HG02642 (cell line): ENCODE data around the gene TRIM38.
A peak's percentile ranks its signal among the peaks of the same experiment; 100 is the strongest.
"Not testable (repeated sequence)": the region's sequence is repeated elsewhere in the genome, so short reads cannot be mapped to it uniquely, and the experiment has no call there.

Source experiments
- ATAC-seq: cut with Tn5 transposase; IDR thresholded peaks from one replicate; pipeline ENCODE4 v1.9.1; 2021; ENCODE audit warnings: mild to moderate bottlenecking; ENCODE audit not compliant: unreplicated experiment, poor library complexity

The TRIM38 gene, protein sequence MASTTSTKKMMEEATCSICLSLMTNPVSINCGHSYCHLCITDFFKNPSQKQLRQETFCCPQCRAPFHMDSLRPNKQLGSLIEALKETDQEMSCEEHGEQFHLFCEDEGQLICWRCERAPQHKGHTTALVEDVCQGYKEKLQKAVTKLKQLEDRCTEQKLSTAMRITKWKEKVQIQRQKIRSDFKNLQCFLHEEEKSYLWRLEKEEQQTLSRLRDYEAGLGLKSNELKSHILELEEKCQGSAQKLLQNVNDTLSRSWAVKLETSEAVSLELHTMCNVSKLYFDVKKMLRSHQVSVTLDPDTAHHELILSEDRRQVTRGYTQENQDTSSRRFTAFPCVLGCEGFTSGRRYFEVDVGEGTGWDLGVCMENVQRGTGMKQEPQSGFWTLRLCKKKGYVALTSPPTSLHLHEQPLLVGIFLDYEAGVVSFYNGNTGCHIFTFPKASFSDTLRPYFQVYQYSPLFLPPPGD

DNA sequence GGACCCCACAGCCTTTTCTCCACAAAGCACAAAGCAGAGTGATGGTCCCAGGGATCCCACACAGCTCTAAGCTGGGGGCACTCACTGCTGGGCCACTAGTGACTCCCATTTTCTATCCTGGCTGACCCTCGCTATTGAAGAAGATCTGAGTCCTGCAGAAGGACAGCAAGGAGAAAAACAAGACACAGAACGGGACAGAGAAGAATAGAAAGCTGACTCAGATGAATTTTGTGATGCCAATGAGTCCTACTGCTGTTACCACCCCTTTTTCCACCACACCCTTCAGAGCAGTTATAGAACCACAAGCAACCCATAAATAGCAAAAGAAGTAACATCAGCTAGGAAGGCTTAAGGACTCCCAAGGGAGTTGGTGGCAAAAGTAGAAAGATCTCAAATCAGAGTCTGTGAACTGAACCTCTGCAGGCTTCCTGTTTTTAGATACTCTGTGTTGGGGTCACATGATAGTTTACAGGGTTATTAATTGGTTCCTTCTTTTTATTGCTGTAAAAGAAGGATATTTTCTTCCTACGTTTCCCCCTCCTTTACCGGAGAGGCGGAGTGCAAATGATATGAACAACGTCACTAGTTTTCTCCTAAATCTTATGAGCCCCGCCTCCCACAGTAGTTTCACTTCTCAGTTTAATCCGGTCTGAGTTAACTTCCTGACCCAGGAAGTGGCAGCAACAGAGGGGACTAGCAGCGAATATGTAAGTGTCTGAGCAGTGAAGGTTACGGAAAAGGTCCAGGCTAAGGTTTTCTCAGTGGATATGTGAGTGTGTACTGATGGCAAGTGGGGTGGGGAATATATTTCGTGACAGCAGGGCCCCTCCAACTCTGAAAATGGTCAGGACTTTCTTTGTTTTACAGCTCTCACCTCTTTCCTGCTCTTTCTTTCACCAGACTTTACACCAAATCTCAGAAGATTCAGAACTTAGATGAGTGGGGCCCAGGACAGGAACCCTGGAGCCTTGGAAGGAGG lies at the start of gene TRIM38:
TRIM38 (plus strand) TSS at position 654 of the 979 bp plus-strand sequence. CDS start 3,721 bp downstream, outside the sequence.
- peak; percentile 79 for ATAC-seq

DNA sequence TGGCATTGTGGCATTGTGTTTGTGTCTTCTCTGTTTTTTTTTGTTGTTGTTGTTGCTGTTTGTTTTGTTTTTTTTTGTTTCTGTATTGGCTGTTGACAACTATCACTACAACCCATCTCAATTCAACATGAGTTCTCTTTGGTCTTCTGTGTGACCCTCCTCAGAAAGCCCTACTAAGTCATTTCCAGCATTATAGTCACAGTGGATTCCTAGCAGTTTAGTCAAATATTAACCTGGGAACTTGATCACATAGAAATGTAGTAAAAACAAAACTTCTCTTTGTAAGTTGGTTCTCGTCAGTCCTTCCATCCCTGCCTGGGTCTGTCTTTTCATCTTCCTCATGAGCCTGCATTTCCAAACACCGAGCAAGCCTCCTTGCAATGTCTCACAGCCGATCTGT lies 48.9 kb upstream of the TRIM38 start:
- ATAC-seq = no peak

DNA sequence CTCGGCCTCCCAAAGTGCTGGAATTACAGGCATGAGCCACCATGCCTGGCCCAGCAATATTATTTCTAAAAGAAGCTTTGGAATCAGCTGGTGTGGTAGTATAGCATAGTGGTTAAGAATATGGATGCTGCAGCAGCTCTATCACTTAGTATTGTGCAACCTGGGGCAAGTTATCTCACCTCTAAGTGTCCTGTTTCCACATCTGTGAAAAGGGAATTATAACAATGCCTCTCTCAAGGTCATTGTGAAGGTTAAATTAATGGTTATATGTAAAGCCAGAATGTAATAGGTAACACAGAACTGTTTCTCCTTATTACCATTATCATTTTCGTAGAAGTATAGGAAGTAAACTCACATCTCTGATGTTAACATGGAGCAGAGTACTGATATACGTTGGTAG lies 46.3 kb upstream of the TRIM38 start:
- ATAC-seq = no peak

DNA sequence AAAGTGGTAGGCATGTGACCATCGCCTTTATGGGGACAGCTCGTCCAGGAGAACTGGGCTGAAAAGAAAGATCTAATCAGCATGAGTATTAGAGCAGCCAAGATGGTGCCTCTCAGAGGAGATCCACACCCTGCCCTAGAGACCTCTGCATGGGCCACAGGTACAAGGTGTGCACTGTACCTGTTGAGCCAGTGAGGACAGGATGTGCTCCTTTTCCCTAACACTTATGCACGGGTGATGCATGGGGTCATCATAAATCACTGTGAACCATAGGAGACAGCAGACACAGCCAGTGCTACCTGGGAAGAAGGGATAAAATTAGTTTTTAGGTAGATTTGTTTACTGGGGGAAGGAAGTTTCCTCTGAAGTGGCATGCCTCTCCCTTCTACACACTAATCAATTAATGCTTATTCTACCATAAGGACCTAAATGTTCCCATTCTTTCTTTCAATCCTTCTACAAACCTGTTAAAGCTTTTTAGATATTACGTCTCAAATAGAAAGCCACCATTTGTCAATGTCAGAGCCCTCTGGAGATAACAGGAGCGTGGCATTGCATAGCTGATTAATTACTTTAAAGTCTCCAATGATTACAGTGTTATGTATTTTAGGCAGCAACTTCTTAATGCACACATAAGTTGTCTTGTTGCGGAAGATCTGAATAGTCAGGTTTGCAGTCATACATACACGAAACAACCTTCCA lies 45.7 kb upstream of the TRIM38 start:
- ATAC-seq = no peak

DNA sequence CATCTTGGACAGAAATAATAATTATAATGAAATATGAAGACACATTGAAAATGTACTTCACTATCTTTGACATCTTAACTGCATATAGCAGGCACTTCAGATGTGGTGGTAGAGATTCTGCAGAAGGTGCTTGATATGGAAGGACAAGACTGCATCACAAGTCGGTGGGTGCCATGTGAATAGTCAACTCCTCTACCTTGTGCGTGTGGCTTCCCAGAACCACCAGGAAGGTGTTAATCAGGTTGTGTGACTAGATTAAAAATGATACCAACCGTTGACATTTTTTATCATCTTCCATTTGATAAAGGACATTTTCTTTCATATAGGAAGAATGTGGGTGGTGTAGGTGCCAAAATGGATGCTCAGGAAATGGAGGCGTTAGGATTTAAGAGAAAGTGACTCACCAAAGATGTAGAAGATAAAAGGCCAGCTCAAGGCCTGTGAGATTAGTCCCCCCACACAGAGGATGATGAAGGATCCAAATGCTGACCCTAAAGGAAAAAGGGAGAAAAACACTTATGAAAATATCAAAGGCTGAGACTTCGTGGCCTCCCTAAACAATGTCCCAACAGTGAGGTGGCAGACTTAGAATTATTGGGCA lies 44.4 kb upstream of the TRIM38 start:
- no peak for ATAC-seq

DNA sequence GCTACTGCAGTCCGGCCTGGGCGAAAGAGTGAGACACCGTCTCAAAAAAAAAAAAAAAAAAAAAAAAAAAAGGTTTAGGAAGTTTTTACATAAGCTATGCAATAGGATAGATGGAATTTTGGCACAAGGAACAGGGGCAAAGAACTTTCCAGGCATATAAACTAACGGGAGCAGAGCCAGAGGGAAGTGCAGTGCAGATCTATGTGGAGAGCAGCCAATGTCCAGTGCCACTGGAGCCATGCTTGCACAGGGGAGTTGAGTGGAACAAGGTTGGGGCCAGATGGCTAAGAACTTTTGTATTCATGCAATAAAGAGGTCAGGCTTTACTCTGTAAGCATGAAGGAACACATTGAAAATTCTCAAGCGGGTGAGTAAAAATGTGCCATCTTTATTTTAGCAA lies 42.9 kb upstream of the TRIM38 start:
- ATAC-seq = no peak

DNA sequence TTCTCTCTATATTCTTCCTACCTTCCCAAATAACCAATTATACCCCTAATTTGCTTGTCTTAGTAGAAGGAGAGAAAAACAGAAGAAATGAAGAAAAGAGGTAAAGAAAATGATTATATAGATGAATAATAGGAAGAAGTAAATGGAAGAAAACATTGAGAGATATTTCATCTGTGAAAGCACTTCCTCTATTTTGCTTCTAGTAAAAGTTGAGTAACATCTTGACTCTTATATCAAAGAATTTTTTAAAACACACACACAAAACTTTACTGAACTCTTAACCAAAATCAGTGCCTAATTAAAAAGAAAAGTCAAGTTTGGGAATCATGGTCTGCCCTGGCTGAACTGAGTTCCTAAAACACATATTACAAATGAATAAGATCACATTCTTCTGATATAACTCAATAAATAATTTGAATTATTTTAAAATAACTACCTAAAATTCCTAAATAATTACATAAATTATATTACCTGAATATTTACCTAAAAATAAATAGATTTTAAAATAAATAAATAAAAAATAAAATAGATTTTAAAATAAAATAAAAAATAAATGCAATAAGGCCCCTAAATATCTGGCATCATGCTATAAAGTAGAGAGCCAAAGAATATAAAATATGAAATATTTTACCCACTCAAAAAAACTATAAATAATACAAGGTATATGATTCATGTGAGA lies 40.9 kb upstream of the TRIM38 start:
- no peak for ATAC-seq

DNA sequence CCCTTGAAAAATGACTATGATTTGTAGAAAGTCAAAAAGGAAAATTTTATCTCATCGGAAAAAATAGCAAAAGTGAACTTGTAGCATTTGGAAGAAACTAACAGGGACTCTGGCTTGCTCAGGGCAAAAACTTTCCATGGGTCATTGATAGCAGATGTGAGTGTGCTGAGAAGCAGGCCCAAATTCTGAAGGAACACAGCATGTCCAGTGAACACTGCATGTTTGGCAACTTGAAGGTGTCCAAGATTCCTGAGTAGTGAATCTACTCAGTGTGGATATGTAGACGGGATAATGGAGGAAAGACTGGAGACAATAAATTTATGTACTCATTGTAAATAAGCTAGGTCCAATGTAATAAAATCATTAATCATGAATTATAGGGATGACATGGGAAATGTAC lies 40.3 kb upstream of the TRIM38 start:
- no peak for ATAC-seq

DNA sequence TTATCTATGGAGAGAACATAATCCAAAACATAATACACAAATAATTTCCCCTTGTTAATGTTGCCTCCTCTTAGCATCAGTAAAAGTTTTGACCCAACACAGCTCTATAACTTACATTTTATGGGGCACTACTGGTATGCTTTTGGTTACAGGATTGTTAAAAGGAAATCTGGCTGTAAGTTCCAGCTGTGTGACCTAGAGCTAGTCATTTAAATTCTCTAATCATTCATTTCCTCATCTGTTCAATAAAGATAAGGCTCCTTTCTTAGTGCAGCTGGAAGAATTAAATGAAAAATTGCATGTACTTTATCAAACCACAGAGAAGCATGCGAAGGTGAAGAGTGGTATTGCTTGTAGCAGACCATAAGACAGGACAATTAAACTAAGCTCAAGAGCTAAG lies 36.7 kb upstream of the TRIM38 start:
- ATAC-seq = no peak

DNA sequence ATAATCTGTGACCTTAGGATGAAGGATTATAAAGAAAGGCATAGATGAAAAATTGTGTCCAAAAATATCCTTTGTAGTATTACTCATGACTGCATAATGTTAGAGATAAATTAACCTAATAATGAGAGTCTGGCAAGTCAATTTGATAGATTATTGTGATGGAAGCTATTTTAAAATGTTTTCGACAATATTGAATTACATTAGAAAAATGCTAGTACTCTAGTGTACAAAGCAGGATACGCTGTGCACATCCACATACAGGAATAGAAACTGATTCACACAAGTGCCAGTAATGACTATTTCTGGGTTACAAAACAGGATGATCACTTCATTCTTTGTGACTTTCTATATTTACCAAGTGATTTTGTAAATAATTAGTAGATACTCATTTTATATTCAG lies 35.4 kb upstream of the TRIM38 start:
- no peak for ATAC-seq

DNA sequence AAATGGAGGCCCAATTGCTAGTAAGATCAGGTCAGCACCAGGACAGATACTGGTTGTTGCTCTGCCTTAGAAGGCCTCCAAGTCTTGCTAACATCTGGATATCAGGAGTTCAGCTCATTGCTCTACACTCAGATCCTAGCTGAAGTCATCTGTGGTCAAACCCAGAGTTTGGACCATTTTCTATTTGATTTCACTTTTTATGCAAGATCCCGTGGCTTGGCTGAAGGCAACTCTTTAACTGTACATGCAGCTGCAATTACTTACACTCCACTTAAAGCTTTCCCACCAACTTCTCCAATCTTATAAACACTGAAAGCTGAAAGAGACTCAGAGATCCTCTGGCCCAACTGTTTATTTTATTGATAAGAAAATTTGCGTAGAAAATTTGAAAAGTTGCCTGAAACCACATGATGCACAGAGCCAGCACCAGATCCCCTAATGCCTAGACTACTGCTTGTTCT lies 34.8 kb upstream of the TRIM38 start:
- no peak for ATAC-seq

DNA sequence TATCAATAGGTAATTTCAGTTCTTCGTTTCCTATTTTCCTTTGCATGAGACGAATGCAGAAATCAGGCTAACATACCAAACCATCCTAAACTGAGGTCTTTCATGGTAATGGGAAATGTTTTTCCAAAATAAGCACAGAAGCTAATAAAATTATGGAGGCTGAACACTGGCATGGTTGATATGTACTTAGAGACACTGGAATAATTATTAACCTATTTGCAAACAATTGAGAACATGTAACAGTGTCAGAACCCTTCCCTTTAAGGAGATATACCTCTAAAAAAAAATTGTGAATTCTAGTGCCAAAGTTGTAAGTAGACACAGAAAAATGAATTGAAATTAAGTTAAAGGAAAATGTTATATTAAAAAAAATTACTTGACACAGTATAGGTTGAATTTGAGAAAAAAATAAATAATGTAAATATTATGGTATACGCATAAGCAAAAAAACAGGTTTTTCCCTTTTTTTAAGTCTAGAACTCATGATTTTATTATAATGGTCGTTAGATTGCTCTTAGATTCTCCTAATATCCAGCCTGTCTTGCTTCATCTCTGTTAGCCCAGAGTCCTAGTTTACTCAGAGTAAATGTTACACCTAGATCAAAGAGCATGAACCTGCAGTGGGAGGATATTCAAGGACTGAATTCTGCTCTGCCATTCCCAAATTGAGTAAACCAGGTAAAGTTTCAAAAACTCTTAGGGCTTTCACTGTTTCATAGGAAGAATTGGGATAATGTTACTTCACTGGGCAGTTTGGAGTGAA lies 33.9 kb upstream of the TRIM38 start:
- ATAC-seq = no peak

DNA sequence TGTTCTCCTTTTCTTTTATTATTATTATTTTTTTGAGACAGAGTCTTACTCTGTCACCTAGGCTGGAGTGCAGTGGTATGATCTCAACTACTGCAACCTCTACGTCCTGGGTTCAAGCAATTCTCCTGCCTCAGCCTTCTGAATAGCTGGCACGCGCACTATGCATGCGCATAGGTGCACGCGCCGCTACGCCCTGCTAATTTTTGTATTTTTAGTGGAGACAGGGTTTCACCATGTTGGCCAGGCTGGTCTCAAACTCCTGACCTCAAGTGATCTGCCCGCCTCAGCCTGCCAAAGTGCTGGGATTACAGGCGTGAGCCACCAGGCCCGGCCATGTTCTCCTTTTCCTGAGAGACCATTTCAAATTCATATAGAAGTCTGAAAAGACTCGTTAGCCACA lies 32.8 kb upstream of the TRIM38 start:
- ATAC-seq = not testable (repeated sequence)

DNA sequence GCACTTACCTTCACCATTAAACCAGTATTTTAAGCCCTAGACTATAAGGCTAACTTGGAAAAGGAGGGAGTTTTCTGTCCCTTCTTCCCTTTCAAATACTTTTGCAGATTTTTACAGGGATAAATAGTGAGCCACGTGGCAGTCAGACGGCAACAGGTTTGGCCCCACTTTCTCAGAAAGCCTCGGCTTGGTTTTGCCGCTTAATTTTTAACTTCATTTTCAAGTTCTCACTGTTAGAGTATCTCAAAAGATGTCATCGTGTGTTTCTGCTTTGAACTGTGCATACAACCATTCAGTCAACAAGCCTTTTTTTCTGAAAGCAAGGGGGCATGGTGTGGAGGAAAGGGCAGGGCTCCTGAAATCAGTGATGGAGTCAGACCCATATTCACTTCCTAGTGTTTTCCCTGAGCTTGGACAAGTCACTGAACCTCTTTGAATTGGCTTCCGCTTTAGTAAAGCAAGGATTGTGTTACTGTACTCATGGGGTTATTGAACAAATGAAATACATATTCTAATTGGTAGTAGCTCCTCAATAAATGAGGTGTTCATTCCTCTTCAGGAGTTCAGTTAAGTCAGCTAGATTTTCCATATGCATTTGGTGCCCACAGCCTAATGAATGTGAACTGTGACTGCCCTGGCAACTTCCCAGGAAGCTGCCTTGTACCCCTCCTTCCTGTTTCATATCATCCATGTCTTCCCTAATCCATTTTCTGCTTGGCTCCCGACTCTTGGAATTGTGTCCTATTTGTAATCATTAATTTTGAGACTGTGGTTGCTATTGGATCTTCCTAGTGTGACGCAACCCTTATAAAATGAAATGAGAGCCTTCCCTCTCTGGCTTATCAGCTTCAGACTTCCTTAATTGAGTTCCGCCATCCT lies 31.8 kb upstream of the TRIM38 start, which contains the start of gene SLC17A2:
SLC17A2 (minus strand) TSS at position 160 of the 879 bp plus-strand sequence. CDS start 4,895 bp downstream, outside the sequence.
- ATAC-seq = no peak

DNA sequence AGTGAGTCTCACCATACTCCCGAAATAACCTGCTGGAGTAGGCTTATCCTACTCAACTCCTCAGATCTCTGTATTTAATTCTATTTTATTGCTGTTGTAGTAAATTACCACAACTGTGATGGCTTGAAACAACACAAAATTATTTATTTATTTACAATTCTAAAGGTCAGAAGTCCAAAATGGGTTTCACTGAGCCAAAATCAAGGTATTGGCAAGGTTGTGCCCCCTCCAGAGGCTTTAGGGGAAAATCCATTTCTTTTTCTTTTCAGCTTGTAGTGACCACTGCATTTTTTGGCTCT lies 31.2 kb upstream of the TRIM38 start:
- ATAC-seq = no peak

DNA sequence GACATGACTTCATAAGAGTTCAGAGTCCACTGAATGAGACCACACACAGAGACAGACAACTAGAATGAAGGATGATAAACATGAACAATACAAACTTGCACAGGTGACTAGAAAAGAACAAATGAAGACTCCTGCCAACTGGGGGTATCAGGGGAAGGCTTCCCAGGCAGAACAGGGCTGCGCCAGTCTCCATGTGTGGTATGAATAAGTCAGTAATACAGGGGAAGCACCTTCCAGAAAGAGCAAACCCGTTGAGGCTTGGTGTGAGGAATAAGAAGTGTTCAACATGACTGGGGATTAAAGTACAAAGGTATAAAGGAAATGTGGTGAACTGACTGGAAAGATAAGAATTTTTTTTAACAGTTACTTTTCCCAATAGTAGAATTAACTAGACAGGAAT lies 28.4 kb upstream of the TRIM38 start:
- ATAC-seq = no peak

DNA sequence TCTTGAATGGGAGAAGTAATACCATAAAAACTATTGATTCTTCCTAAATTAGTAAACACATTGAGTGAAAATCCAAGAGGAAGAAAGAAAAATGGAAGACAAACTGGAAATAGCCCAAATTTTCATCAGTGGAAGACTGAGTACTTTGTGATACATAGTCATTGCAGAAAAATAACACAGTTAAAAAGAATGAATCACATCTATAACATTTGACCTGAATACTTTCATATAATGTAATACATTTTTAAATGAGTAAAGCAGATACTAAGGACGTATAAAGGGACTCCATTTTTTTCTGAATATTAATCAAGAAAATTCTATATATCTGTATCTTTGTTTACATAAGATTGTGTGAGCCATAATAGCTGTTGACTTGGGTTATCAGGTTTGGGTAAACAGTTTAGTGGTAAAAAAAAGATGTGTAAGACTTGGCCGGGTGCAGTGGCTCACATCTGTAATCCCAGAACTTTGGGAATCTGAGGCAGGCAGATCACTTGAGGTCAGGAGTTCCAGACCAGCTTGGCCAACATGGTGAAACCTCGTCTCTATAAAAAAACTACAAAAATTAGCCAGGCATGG lies 27.8 kb upstream of the TRIM38 start:
- no peak for ATAC-seq

DNA sequence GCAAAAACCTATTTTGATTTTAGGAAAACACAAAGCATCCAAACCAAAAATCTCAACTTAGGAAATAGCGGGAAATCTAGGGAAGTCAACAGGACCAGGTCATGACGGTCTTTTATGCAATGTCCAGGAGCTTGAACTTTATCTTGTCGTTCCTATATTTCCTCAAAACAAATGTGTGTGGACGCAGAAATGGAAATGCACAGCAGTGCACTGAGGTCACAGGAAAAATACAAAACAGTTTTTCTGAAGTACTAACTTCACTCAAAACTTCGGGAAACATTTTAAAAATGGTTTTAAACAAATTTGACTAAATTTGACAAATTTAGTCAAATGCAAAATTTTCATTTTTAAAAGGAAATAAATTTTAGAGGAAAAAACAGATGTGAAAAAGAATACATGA lies 26.6 kb upstream of the TRIM38 start:
- no peak for ATAC-seq
